ENCODE data around the gene TRIM47.
"Not testable (repeated sequence)": the region's sequence is repeated elsewhere in the genome, so short reads cannot be mapped to it uniquely, and the experiment has no call there.

GRCh38 chr17:75864887-75865286 is 13.5 kb downstream of the TRIM47 start:
- not testable (repeated sequence) for TF ChIP-seq EZH2 (IDR thresholded peaks at IDR 0.05; ENCODE audit: insufficient read depth, poor library complexity, severe bottlenecking); EZH2phosphoT487 (IDR thresholded peaks at IDR 0.05; ENCODE audit: insufficient read depth, low read depth)
